Measurements from ENCODE around the gene RBFOX2. TPM values are rescaled to one million over a fixed set of nuclear protein-coding genes. Genes with fewer than 3 reads are reported as not detected.
"Not testable (repeated sequence)": the region's sequence is repeated elsewhere in the genome, so short reads cannot be mapped to it uniquely, and the experiment has no call there.

The RBFOX2 gene
- total RNA-seq, 1 donor from 2014 or later, result 64.1 TPM

DNA sequence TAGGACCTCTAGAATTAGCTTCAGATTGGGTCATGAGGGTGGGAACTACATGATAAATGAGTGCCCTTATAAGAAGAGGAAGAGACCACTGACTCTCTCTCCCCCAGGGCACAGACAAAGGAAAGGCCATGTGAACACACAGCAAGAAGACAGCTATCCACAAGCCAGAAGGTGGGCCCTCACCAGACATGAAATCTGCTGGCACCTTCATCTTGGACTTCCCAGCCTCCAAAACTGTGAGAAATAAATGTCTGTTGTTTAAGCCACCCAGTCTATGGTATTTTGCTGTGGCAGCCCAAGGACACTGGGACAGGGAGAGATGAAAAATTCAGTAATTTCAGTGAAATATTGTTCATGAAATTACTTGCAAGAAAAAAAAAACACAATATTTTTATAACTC lies 5.9 kb downstream of the RBFOX2 start:
- TF ChIP-seq, protein P1, sequence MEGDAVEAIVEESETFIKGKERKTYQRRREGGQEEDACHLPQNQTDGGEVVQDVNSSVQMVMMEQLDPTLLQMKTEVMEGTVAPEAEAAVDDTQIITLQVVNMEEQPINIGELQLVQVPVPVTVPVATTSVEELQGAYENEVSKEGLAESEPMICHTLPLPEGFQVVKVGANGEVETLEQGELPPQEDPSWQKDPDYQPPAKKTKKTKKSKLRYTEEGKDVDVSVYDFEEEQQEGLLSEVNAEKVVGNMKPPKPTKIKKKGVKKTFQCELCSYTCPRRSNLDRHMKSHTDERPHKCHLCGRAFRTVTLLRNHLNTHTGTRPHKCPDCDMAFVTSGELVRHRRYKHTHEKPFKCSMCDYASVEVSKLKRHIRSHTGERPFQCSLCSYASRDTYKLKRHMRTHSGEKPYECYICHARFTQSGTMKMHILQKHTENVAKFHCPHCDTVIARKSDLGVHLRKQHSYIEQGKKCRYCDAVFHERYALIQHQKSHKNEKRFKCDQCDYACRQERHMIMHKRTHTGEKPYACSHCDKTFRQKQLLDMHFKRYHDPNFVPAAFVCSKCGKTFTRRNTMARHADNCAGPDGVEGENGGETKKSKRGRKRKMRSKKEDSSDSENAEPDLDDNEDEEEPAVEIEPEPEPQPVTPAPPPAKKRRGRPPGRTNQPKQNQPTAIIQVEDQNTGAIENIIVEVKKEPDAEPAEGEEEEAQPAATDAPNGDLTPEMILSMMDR (IDR thresholded peaks at IDR 0.05), result no peak
- Histone ChIP-seq H3K27ac (peak overlapping the region; percentile 26), H3K4me1 (peaks cover 22% of the 10 kb centered on the region), H3K27me3 (no peaks in the 10 kb centered on the region), H3K4me3 (no peak overlapping the region), H3K36me3 (no peaks in the 10 kb centered on the region), H3K9me3 (no peaks in the 10 kb centered on the region)
- DNase-seq (no peak), ATAC-seq (no peak)
- intact Hi-C loops (cut with DNase I), result no loop called here

GRCh38 chr22:36022162-36022561 lies 6.5 kb downstream of the RBFOX2 start:
- TF ChIP-seq, protein P1 (IDR thresholded peaks at IDR 0.05), result no peak
- H3K9me3 ChIP-seq, result no peaks in the 10 kb centered on the region
- peaks cover 20% of the 10 kb centered on the region for H3K4me1 ChIP-seq
- no peak overlapping the region for H3K4me3 ChIP-seq
- DNase-seq (no peak), ATAC-seq (no peak)
- peak overlapping the region; percentile 26 for H3K27ac ChIP-seq
- intact Hi-C loops (cut with DNase I), result no loop called here
- no peaks in the 10 kb centered on the region for H3K27me3 ChIP-seq
- H3K36me3 ChIP-seq, result no peaks in the 10 kb centered on the region

- Histone ChIP-seq H3K4me1 (peaks cover 20% of the 10 kb centered on the region), H3K27ac (peak overlapping the region; percentile 58)
- intact Hi-C loops (cut with DNase I), result no loop called here
Measured at GRCh38 chr22:36021606-36022153, 6.9 kb downstream of the RBFOX2 start.

DNA sequence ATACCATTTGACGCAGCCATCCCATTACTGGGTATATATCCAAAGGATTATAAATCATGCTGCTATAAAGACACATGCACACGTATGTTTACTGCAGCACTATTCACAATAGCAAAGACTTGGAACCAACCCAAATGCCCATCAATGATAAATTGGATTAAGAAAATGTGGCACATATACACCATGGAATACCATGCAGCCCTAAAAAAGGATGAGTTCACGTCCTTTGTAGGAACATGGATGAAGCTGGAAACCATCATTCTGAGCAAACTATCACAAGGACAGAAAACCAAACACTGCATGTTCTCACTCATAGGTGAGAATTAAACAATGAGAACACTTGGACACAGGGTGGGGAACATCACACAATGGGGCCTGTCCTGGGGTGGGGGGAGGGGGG lies 7.8 kb downstream of the RBFOX2 start:
- H3K4me1 ChIP-seq, result peaks cover 23% of the 10 kb centered on the region
- H3K27ac ChIP-seq; ATAC-seq; H3K9me3 ChIP-seq; H3K4me3 ChIP-seq; DNase-seq; H3K36me3 ChIP-seq; intact Hi-C loops (cut with DNase I); H3K27me3 ChIP-seq: not testable (repeated sequence)

More at GRCh38 chr22:36021606-36022153, 6.9 kb downstream of the RBFOX2 start:
- TF ChIP-seq, protein P1 (IDR thresholded peaks at IDR 0.05), result no peak
- DNase-seq, result no peak
- Histone ChIP-seq H3K36me3 (no peaks in the 10 kb centered on the region), H3K9me3 (no peaks in the 10 kb centered on the region), H3K4me3 (no peak overlapping the region), H3K27me3 (no peaks in the 10 kb centered on the region)
- no peak for ATAC-seq

DNA sequence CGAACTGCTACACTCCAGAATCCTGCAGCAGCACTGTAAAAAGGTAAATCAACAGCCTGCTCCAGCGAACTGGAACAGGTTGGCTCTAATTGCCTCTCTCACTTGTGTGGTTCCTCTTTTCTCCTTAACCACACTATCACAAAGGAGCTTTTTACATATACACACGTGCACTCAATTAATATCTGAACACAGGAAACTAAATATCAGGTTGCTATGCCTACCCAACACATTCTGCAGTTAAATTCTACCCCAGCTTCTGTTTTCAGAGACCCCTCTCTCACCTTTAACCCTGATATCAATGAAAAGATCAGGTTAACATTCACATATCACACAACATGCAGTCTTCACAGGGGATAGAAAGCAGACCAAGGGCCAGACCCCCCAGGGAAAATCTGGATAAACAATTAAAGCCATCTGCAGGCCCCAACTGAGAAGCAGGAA lies 11.0 kb downstream of the RBFOX2 start:
- intact Hi-C loops (cut with DNase I), result no loop called here
- TF ChIP-seq, protein P1 (IDR thresholded peaks at IDR 0.05), result no peak
- DNase-seq (no peak), ATAC-seq (no peak)
- no peaks in the 10 kb centered on the region for H3K9me3 ChIP-seq
- H3K36me3 ChIP-seq, result no peaks in the 10 kb centered on the region
- H3K27me3 ChIP-seq, result no peaks in the 10 kb centered on the region
- no peak overlapping the region for H3K27ac ChIP-seq
- peaks cover 34% of the 10 kb centered on the region for H3K4me1 ChIP-seq
- H3K4me3 ChIP-seq, result no peak overlapping the region

- intact Hi-C loops (cut with DNase I), result no loop called here
Measured at GRCh38 chr22:36016684-36017083, 11.9 kb downstream of the RBFOX2 start.

More at GRCh38 chr22:36016684-36017083, 11.9 kb downstream of the RBFOX2 start:
- Histone ChIP-seq H3K4me1 (peaks cover 27% of the 10 kb centered on the region), H3K9me3 (no peaks in the 10 kb centered on the region), H3K27me3 (no peaks in the 10 kb centered on the region), H3K4me3 (no peak overlapping the region), H3K27ac (no peak overlapping the region), H3K36me3 (no peaks in the 10 kb centered on the region)
- no peak for ATAC-seq
- TF ChIP-seq, protein P1 (IDR thresholded peaks at IDR 0.05), result no peak
- no peak for DNase-seq

All from upper lobe of right lung (tissue), 1 donor.